ENCODE data around the gene MGAT5B.

MGAT5B gene

DNA sequence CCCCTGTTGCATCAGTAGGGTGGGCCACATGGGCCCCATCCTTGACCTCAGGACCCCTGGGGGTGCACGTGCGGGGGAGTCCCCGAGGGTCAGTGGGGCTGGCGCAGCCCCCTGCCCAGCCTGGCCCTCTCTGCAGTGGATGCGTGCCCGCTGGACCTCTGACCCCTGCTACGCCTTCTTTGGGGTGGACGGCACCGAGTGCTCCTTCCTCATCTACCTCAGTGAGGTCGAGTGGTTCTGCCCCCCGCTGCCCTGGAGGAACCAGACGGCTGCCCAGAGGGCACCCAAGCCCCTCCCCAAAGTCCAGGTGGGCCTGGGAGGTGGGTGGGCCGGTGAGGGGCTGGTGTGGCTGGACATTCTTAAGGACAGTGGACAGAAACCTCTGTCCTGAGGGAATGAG, 35.9 kb downstream of the MGAT5B start:
- Histone ChIP-seq H2AFZ (ENCODE audit: low read length) (no peak overlapping the region), H3K9me3 (replicated peaks; ENCODE audit: insufficient read depth, low read length) (no peaks in the 10 kb centered on the region), H3K36me3 (replicated peaks; ENCODE audit: insufficient read depth, low read length) (no peaks in the 10 kb centered on the region), H3K27me3 (replicated peaks; ENCODE audit: insufficient read depth, low read length) (peaks cover 94% of the 10 kb centered on the region), H3K9me2 (replicated peaks; ENCODE audit: insufficient read depth, low read length) (no peaks in the 10 kb centered on the region), H3K27ac (ENCODE audit: low read length) (no peak overlapping the region), H3K4me3 (ENCODE audit: low read length) (no peak overlapping the region), H3K9ac (ENCODE audit: low read length) (no peak overlapping the region), H3K4me1 (ENCODE audit: low read length) (no peaks in the 10 kb centered on the region), H3K79me2 (ENCODE audit: low read length) (no peaks in the 10 kb centered on the region), H3F3A (ENCODE audit: insufficient read depth, low read length) (no peaks in the 10 kb centered on the region), H4K20me1 (ENCODE audit: insufficient read depth, low read length) (no peaks in the 10 kb centered on the region), H3K4me2 (ENCODE audit: low read depth, low read length) (no peak overlapping the region)
- DNase-seq, result no peak
- TF ChIP-seq EZH2 (optimal IDR thresholded peaks at IDR 0.05; ENCODE audit: low read depth, low read length) (no peak), EZH2phosphoT487 (IDR thresholded peaks at IDR 0.05; ENCODE audit: low read length) (no peak)
- TF ChIP-seq, protein P1, sequence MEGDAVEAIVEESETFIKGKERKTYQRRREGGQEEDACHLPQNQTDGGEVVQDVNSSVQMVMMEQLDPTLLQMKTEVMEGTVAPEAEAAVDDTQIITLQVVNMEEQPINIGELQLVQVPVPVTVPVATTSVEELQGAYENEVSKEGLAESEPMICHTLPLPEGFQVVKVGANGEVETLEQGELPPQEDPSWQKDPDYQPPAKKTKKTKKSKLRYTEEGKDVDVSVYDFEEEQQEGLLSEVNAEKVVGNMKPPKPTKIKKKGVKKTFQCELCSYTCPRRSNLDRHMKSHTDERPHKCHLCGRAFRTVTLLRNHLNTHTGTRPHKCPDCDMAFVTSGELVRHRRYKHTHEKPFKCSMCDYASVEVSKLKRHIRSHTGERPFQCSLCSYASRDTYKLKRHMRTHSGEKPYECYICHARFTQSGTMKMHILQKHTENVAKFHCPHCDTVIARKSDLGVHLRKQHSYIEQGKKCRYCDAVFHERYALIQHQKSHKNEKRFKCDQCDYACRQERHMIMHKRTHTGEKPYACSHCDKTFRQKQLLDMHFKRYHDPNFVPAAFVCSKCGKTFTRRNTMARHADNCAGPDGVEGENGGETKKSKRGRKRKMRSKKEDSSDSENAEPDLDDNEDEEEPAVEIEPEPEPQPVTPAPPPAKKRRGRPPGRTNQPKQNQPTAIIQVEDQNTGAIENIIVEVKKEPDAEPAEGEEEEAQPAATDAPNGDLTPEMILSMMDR (IDR thresholded peaks at IDR 0.05; ENCODE audit: low read length), result no peak

GRCh38 chr17:76905036-76905435, 36.8 kb downstream of the MGAT5B start:
- H3K27ac ChIP-seq (ENCODE audit: low read length), result no peak overlapping the region
- H3K9ac ChIP-seq (ENCODE audit: low read length), result no peak overlapping the region
- no peaks in the 10 kb centered on the region for H3K79me2 ChIP-seq (ENCODE audit: low read length)
- H3K27me3 ChIP-seq (replicated peaks; ENCODE audit: insufficient read depth, low read length), result peaks cover 91% of the 10 kb centered on the region
- no peak overlapping the region for H3K4me3 ChIP-seq (ENCODE audit: low read length)
- no peaks in the 10 kb centered on the region for H3F3A ChIP-seq (ENCODE audit: insufficient read depth, low read length)
- TF ChIP-seq EZH2phosphoT487 (IDR thresholded peaks at IDR 0.05; ENCODE audit: low read length), result no peak
- TF ChIP-seq, protein P1 (IDR thresholded peaks at IDR 0.05; ENCODE audit: low read length), result no peak
- TF ChIP-seq EZH2 (optimal IDR thresholded peaks at IDR 0.05; ENCODE audit: low read depth, low read length), result no peak
- no peaks in the 10 kb centered on the region for H3K36me3 ChIP-seq (replicated peaks; ENCODE audit: insufficient read depth, low read length)
- no peak overlapping the region for H2AFZ ChIP-seq (ENCODE audit: low read length)
- H3K4me1 ChIP-seq (ENCODE audit: low read length), result no peaks in the 10 kb centered on the region
- H3K4me2 ChIP-seq (ENCODE audit: low read depth, low read length), result no peak overlapping the region
- H3K9me2 ChIP-seq (replicated peaks; ENCODE audit: insufficient read depth, low read length), result no peaks in the 10 kb centered on the region
- no peak for DNase-seq
- H3K9me3 ChIP-seq (replicated peaks; ENCODE audit: insufficient read depth, low read length), result no peaks in the 10 kb centered on the region
- no peaks in the 10 kb centered on the region for H4K20me1 ChIP-seq (ENCODE audit: insufficient read depth, low read length)

DNA sequence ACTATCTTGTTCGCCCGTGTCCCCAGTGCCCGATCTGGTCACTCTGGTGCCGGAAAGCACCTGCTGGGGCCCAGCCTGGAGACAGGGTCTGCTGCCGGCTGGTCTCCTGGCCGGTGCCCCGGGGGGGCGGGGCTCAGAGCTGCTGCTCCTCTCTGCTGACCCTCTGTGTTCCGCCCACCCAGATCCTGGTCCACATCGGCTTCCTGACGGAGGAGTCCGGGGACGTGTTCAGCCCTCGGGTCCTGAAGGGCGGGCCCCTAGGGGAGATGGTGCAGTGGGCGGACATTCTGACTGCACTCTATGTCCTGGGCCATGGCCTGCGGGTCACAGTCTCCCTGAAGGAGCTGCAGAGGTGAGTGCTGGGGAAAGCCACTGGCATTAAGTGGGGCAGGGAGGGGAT, 37.6 kb downstream of the MGAT5B start:
- no peak overlapping the region for H2AFZ ChIP-seq (ENCODE audit: low read length)
- no peaks in the 10 kb centered on the region for H3K4me1 ChIP-seq (ENCODE audit: low read length)
- DNase-seq, result no peak
- no peaks in the 10 kb centered on the region for H3K79me2 ChIP-seq (ENCODE audit: low read length)
- H3K4me2 ChIP-seq (ENCODE audit: low read depth, low read length), result no peak overlapping the region
- no peaks in the 10 kb centered on the region for H3K36me3 ChIP-seq (replicated peaks; ENCODE audit: insufficient read depth, low read length)
- H3K27ac ChIP-seq (ENCODE audit: low read length), result no peak overlapping the region
- no peak overlapping the region for H3K4me3 ChIP-seq (ENCODE audit: low read length)
- H4K20me1 ChIP-seq (ENCODE audit: insufficient read depth, low read length), result no peaks in the 10 kb centered on the region
- H3K9ac ChIP-seq (ENCODE audit: low read length), result no peak overlapping the region
- H3F3A ChIP-seq (ENCODE audit: insufficient read depth, low read length), result no peaks in the 10 kb centered on the region
- peaks cover 90% of the 10 kb centered on the region for H3K27me3 ChIP-seq (replicated peaks; ENCODE audit: insufficient read depth, low read length)
- H3K9me3 ChIP-seq (replicated peaks; ENCODE audit: insufficient read depth, low read length), result no peaks in the 10 kb centered on the region
- TF ChIP-seq, protein P1 (IDR thresholded peaks at IDR 0.05; ENCODE audit: low read length), result no peak
- no peak for TF ChIP-seq EZH2phosphoT487 (IDR thresholded peaks at IDR 0.05; ENCODE audit: low read length)
- no peak for TF ChIP-seq EZH2 (optimal IDR thresholded peaks at IDR 0.05; ENCODE audit: low read depth, low read length)
- no peaks in the 10 kb centered on the region for H3K9me2 ChIP-seq (replicated peaks; ENCODE audit: insufficient read depth, low read length)
